GM19324 (cell line): ENCODE data around the gene SNX20.

Experiments used
- ATAC-seq: cut with Tn5 transposase; IDR thresholded peaks from one replicate; pipeline ENCODE4 v1.9.1; 2021; ENCODE audit warnings: mild to moderate bottlenecking, moderate library complexity; ENCODE audit not compliant: unreplicated experiment, low FRiP score

Gene SNX20

DNA sequence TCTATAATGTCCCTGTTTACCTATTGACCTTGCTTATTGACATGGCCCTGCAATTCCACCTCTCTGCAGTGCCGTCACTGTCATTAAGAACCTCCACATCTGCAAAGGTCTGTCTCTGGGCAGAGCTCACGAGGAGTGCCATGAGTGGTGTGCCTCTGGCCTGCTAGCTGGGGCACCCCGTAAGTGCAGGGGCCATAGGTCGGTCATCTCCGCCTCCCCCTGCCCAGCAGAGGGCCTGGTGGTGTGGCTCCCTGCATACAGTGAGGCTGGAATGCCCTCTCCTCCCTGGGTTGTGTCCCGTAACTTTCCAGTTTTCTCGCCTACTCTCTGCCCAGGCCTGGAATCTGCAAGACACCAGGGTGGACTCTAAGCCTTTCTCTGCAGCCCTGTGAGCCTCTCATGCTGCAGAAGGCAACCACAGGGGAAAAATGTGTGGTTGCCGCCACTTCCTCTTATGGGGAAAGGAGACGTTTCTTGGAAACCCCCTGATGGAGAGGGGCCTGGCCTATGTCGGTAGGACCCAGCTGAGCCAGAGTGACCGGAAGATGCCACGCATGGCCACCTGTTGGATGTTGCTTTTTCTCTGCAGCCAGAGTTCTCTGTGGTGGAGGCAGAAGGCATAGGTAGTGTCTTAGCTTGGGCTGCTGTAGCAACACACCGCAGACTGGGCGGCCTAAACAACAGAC lies 2.7 kb upstream of the SNX20 start:
- peak; percentile 44 for ATAC-seq

- no peak for ATAC-seq
Observed at GRCh38 chr16:50680556-50680893, 587 bp downstream of the SNX20 start.

GRCh38 chr16:50679676-50680555 lies 1.2 kb downstream of the SNX20 start:
- ATAC-seq, result no peak

DNA sequence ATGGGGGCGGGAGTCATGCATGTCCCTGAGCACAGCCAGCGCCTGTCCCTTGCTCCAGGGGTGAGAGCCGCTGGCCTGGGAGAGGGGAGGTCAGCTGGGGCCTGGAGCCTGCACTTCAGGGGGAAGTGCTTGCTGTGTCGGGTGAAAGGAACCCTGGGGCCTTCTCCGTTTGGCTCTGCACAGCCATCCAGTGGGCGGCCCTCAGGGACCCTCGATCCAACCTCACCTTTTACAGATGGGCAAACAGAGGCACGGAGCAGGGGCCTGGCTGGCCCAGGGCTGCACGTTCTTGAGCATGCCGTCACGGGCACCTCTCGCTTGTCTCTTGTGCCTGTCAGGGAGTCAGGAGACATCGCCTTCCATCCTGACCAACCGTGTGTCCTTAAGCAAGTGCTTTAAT lies 1.8 kb downstream of the SNX20 start:
- no peak for ATAC-seq

GRCh38 chr16:50678531-50678930 lies 2.6 kb downstream of the SNX20 start:
- ATAC-seq, result no peak

- ATAC-seq, result no peak
Observed at GRCh38 chr16:50677351-50677750, 3.8 kb downstream of the SNX20 start.

- no peak for ATAC-seq
Observed at GRCh38 chr16:50676684-50677225, 4.4 kb downstream of the SNX20 start.

DNA sequence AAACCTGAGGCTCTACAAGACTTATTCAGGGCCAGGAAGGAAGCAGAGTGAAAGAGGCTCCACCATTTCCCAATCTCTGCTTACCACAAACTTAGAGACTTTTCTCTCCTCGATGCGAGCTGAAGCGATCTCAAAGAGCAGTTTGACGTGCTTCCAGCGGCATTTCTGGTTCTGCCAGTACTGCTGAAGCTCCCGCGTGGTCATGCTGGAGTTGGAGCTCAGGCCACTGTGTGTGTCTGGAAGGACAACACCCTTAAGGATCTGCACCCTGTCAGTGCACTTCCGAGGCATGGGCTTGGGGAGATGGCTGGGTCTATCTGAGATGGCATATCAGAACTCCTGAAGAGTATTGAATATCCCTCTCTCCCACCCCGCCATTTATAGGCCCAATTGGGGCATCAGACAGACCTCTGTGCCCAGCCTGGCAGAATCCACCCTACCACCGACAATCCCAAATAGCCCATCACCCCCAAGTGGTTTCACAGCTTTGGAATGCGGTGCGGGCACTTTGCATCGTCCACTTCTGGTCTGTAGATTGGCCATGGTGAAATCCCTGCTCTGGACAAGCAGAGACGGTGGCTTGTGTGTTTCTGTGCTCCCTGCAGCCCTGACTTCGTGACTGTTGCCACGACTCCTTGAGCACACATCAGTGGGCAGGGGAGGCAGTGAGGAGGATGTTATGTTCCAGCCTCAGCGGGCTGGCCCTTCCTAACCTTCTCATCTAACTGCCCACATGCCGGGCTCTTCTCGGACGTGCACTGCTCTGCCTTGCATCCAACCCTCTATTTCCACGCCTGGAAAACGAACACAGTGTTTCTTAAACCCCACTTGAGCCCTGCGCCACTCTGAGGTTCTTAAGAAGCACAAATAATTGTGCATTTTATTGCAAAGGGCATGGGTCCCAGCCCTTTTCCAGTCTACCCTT lies 5.2 kb downstream of the SNX20 start:
- ATAC-seq, result no peak

DNA sequence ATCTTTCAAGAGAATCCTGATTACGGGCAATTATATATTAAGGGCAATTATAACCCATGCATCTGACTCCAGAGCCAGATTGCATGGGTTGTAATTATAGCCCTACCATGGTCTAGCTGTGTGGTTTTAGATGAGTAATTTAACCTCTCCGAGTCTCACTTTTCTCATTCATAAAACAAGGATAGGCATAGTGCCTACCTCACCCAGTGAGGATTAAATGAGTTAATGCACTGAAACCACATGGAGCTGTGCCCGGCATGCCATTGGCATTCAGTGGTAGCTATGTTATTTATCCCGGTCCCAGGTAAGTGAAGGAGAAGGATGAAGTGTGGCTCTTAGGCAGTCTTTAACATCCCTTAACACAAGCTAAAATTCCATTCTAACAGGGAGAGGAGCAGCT lies 6.3 kb downstream of the SNX20 start:
- no peak for ATAC-seq

DNA sequence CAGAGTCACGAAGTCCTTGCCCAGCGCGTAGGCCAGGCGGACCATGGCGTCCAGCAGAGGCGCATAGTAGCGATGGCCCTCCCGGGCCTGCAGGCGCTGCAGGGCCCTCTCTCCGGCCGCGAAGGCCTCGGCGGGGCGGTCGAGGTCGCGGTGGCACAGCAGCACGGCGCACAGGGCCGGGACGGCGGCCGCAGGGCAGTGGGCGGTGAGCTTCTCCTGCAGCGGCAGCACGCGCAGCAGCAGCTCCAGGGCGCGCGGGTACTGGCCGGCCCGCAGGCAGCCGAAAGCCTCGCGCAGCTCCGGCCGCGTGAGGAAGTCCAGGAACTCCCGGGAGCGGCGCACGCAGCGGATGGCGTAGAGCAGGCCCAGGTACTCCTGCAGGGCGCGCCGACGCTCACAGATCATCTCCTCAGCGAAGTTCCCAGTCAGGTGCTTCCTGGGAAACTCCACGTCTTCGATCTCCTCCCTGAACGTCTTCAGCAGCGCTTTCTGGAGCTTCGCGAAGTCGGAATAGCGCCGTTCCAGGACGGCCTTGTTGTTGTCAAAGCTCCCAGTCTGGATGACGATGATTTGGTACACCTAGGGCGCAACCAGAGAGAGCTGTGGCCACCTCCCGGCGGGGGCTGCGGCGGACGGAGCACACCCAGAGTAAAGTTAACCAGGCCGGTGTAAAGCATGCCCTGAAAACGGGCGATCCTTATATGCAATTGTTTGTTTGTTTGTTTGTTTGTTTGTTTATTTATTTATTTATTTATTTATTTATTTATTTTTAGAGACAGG lies 7.4 kb downstream of the SNX20 start:
- ATAC-seq, result no peak

DNA sequence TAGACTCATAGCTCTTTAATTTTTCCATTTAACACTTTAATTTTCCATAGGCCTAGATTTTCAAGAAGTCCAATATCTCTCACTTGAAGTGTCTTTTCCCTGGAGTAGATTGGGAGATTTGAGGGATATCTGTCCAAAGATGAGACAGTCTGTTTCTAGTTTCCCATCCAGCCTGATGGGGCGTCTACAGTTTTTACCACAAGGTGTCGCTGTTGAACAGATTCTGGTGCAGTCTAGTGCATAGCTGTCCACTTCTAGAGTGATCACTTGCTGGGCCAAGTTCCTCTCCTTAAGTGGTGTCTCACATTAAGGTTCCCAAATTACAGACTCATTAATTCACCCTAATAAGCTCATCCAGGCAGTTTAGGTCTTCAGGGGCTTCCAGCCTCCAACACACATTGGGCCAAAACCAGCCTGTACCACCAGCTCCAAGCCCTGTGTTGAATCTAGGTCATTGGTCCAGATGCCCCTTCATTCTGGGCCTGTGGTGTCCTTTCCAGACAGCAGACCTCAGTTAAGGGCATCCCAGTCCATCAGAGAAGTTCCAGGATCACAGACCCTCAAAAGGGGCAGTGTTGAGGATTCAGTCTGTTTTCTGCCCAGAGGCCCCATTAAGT lies 9.4 kb downstream of the SNX20 start:
- ATAC-seq, result no peak

- ATAC-seq, result no peak
Observed at GRCh38 chr16:50670476-50670875, 10.6 kb downstream of the SNX20 start.

DNA sequence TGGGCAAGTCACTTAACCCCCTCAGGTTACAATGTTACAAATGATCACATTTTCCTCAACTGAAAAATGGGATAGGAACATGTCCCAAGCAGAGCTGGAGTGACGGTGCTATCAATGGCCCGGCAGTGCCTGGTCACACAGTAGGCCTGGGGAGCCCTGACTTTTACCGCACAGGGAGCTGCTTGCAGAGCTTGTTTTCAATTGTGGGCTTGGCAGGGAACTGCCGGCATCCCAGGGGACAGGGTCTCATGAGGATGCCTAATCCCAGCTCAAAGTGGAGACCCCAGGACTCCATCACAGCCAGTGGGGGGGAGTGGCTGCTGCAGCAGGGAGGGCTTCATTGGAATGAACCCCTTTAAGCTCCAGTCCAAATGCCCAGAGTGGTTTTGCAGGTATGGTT lies 11.4 kb downstream of the SNX20 start:
- ATAC-seq, result no peak

- ATAC-seq, result no peak
Observed at GRCh38 chr16:50668368-50669008, 12.6 kb downstream of the SNX20 start.

DNA sequence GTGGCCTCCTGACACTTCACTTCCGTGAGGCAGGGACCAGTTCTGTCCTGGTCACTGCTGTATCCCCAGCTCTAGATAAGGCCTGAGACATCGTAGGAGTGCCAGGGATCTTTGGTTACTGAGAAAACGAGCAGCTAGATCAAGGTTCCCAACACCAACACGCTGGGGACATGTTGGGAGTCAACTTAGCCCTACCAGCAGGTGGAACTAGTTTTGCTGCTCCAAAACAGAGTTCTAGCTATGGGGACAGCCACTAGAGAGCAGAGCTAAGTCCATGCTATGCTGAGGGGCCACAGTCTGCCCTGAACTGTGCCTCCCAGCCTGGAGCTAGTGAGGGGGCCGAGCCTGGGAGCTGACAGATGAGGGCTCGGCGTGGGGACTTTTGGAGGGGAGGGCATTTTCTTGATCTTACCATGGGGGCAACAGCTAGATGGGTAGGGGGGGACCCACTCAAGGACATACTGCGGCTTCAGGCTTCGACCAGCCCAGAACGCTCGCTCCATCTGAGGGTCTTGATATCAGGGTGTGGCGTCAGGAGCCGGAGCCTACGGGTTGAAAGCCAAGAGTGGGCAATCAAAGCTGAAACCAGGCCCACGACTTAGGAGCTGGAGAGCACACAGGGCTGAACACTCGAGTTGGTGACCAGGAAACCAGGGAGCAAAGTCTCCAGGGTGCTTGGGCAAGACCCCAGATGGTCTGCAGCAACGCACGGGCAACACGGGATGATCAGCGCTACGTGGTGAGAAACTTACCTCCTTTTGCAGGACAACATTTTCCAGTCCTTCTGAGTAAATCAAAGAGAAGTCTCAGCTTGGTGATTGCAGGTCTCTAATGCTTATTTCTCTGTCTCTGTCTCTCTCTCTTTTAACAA lies 13.4 kb downstream of the SNX20 start:
- ATAC-seq, result no peak

DNA sequence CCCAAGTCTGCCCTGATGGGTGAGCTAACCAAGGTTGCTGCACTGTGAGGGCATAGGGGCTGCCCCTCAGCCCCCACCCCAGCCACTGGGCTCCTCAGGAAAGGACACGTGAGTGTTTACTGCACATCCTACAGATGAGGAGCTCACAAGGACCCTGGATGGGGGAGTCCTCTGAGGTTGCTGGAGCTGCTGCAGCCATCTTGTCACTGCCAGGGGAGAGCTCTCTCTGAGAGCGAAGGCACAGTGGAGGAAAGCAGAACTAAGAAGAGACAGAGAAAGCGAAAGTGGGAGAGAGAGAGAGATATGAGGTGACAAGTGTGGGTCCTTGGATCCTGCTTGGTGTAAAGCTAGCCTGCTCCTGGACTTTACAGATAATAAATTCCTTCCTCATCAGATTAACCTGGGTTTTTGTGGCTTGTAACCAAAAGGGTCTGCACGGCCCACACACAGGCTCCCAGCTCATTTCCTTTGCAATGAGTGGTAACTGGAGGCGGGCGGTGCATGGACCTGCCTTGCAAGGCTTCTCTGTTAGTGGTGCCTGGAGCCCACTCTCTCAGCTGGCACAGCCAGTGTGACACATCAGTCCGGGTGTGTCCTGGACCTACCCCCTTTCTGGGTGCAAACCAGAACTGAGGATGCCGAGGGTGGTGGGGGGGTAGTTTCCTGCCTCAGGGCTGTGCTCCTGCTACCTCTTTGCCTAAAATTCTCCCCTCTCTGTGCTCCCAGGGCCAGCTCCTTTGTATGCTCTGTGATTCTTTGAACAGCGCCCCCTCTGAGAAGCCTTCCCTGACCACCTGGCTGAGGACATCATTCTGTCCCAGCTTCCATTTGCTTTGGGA lies 14.2 kb downstream of the SNX20 start:
- peak; percentile 60 for ATAC-seq
